Natural killer cell treated with Interleukin-12 subunit alpha and Interleukin-12 subunit beta and Interleukin-15 and Interleukin-18, amount 100 ng/mL, for 72 hours (primary cell): ENCODE measurements around the gene MPDU1. TPM values are rescaled to one million over a fixed set of nuclear protein-coding genes. Genes with fewer than 3 reads are reported as not detected.

ENCODE experiments used
- ATAC-seq, 2 donors: fragments of 150-1000 bp; cut with Tn5 transposase in 1 of 2; sonication (Bioruptor Pico), chemical (Tn5 transposase) in 1 of 2; 2 replicates each; pipeline ENCODE4 v1.10.0; 2021
- DNase-seq: peaks from one replicate; pipeline ENCODE4 v3.0.0; 2022; ENCODE audit warnings: low spot score
- H3K27ac Mint-ChIP-seq, 2 donors: 1 replicate in 1 of 2; 2 replicates in 1 of 2; pipeline ENCODE4 v1.8.0; 2022; ENCODE audit warnings: mixed read lengths in 2 of 2, mild to moderate bottlenecking in 1 of 2, moderate library complexity in 1 of 2
- H3K27me3 Mint-ChIP-seq, 2 donors: 1 replicate in 1 of 2; 2 replicates in 1 of 2; pipeline ENCODE4 v1.8.0; 2022; ENCODE audit warnings: mixed read lengths in 2 of 2
- H3K36me3 Mint-ChIP-seq: one replicate; pipeline ENCODE4 v1.8.0; 2022; ENCODE audit warnings: mixed read lengths
- H3K4me1 Mint-ChIP-seq, 2 donors: 1 replicate in 1 of 2; 2 replicates in 1 of 2; pipeline ENCODE4 v1.8.0; 2022; ENCODE audit warnings: low read depth in 2 of 2, mixed read lengths in 2 of 2, mild to moderate bottlenecking in 1 of 2
- H3K4me3 Mint-ChIP-seq: one replicate; pipeline ENCODE4 v1.8.0; 2022; ENCODE audit warnings: mixed read lengths
- H3K9me3 Mint-ChIP-seq: 2 replicates; pipeline ENCODE4 v1.8.0; 2022; ENCODE audit warnings: mixed read lengths
- total RNA-seq, 2 donors: library from RNA; stranded (reverse); gene quantifications; one replicate each; pipeline ENCODE4 v1.2.3, GENCODE V29; 2022

Gene MPDU1
- total RNA-seq, 2 donors from 2014 or later, result 82.7 to 95.5 TPM

GRCh38 chr17:7570351-7570750 is 13.3 kb upstream of the MPDU1 start:
- ATAC-seq, result no peak
- Mint-ChIP-seq H3K4me3 (peak overlapping the region; percentile 90), H3K27me3 (no peaks in the 10 kb centered on the region), H3K36me3 (peaks cover 31% of the 10 kb centered on the region), H3K9me3 (no peaks in the 10 kb centered on the region), H3K4me1 (peaks cover 43 to 46% of the 10 kb centered on the region in 2 donors), H3K27ac (peak overlapping the region; percentile 96 to 99)
- DNase-seq, result no peak

- ATAC-seq (no peak), DNase-seq (no peak)
- Mint-ChIP-seq H3K4me3 (peak overlapping the region; percentile 90), H3K27me3 (no peaks in the 10 kb centered on the region), H3K36me3 (peaks cover 43% of the 10 kb centered on the region), H3K27ac (peak overlapping the region; percentile 96 to 99), H3K4me1 (peaks cover 61 to 64% of the 10 kb centered on the region in 2 donors), H3K9me3 (no peaks in the 10 kb centered on the region)
Measured at GRCh38 chr17:7572338-7572587, 11.4 kb upstream of the MPDU1 start.

GRCh38 chr17:7572588-7573323 is 10.9 kb upstream of the MPDU1 start:
- Mint-ChIP-seq H3K4me1 (peaks cover 62 to 64% of the 10 kb centered on the region in 2 donors), H3K9me3 (no peaks in the 10 kb centered on the region), H3K27me3 (no peaks in the 10 kb centered on the region), H3K27ac (peak overlapping the region; percentile 96 to 99), H3K4me3 (peak overlapping the region; percentile 90), H3K36me3 (peaks cover 40% of the 10 kb centered on the region)
- DNase-seq, result peak; percentile 100
- peak; percentile 91 to 93 for ATAC-seq

GRCh38 chr17:7573324-7574080 is 10.2 kb upstream of the MPDU1 start:
- H3K27ac Mint-ChIP-seq, result peak overlapping the region; percentile 96 to 99
- H3K27me3 Mint-ChIP-seq, result no peaks in the 10 kb centered on the region
- peak; percentile 68 to 72 for ATAC-seq
- H3K36me3 Mint-ChIP-seq, result peaks cover 43% of the 10 kb centered on the region
- H3K4me3 Mint-ChIP-seq, result peak overlapping the region; percentile 90
- H3K4me1 Mint-ChIP-seq, result peaks cover 69% of the 10 kb centered on the region in 2 donors
- H3K9me3 Mint-ChIP-seq, result no peaks in the 10 kb centered on the region
- DNase-seq, result peak; percentile 94

GRCh38 chr17:7574176-7574953 is 9.3 kb upstream of the MPDU1 start:
- Mint-ChIP-seq H3K27ac (peak overlapping the region; percentile 96 to 99), H3K36me3 (peaks cover 47% of the 10 kb centered on the region), H3K4me1 (peaks cover 75 to 78% of the 10 kb centered on the region in 2 donors), H3K9me3 (no peaks in the 10 kb centered on the region), H3K27me3 (no peaks in the 10 kb centered on the region), H3K4me3 (peak overlapping the region; percentile 90)
- ATAC-seq (no peak), DNase-seq (no peak)

GRCh38 chr17:7575481-7575883 is 8.2 kb upstream of the MPDU1 start:
- no peak for ATAC-seq
- Mint-ChIP-seq H3K4me1 (peaks cover 82 to 85% of the 10 kb centered on the region in 2 donors), H3K9me3 (no peaks in the 10 kb centered on the region), H3K4me3 (peak overlapping the region; percentile 90), H3K27me3 (no peaks in the 10 kb centered on the region), H3K36me3 (peaks cover 55% of the 10 kb centered on the region), H3K27ac (peak overlapping the region; percentile 96 to 99)
- no peak for DNase-seq

GRCh38 chr17:7575959-7576358 is 7.7 kb upstream of the MPDU1 start:
- H3K9me3 Mint-ChIP-seq, result no peaks in the 10 kb centered on the region
- H3K4me1 Mint-ChIP-seq, result peaks cover 84 to 85% of the 10 kb centered on the region in 2 donors
- DNase-seq, result no peak
- no peak for ATAC-seq
- H3K4me3 Mint-ChIP-seq, result peak overlapping the region; percentile 90
- peak overlapping the region; percentile 96 to 99 for H3K27ac Mint-ChIP-seq
- peaks cover 51% of the 10 kb centered on the region for H3K36me3 Mint-ChIP-seq
- no peaks in the 10 kb centered on the region for H3K27me3 Mint-ChIP-seq

GRCh38 chr17:7576432-7576937 is 7.2 kb upstream of the MPDU1 start:
- peaks cover 82 to 85% of the 10 kb centered on the region in 2 donors for H3K4me1 Mint-ChIP-seq
- DNase-seq, result no peak
- no peak for ATAC-seq

GRCh38 chr17:7577327-7578199 is 6.1 kb upstream of the MPDU1 start:
- Mint-ChIP-seq H3K27me3 (no peaks in the 10 kb centered on the region), H3K27ac (peak overlapping the region; percentile 96 to 99)
- no peak for DNase-seq

More at GRCh38 chr17:7576432-7576937, 7.2 kb upstream of the MPDU1 start:
- Mint-ChIP-seq H3K27me3 (no peaks in the 10 kb centered on the region), H3K9me3 (no peaks in the 10 kb centered on the region), H3K36me3 (peaks cover 48% of the 10 kb centered on the region), H3K4me3 (peak overlapping the region; percentile 90), H3K27ac (peak overlapping the region; percentile 96 to 99)

GRCh38 chr17:7579001-7579833 is 4.4 kb upstream of the MPDU1 start, which contains the start of gene CD68:
Gene CD68 (plus strand): TSS chr17:7579638. CDS start chr17:7579678, 40 bp downstream.
- Mint-ChIP-seq H3K4me3 (peak within 1 kb of the TSS; percentile 79), H3K27me3 (no peaks in the 10 kb centered on the region), H3K36me3 (peaks cover 42% of the 10 kb centered on the region), H3K27ac (peak within 1 kb of the TSS; percentile 96 to 99), H3K4me1 (peaks cover 72 to 87% of the 10 kb centered on the region in 2 donors), H3K9me3 (no peaks in the 10 kb centered on the region)
- DNase-seq, result peak; percentile 88
- peak; percentile 81 to 82 for ATAC-seq

More at GRCh38 chr17:7577327-7578199, 6.1 kb upstream of the MPDU1 start:
- Mint-ChIP-seq H3K4me1 (peaks cover 76 to 87% of the 10 kb centered on the region in 2 donors), H3K36me3 (peaks cover 46% of the 10 kb centered on the region), H3K9me3 (no peaks in the 10 kb centered on the region), H3K4me3 (peak overlapping the region; percentile 90)
- no peak for ATAC-seq

GRCh38 chr17:7579834-7580603 is 3.6 kb upstream of the MPDU1 start:
- Mint-ChIP-seq H3K4me3 (peak overlapping the region; percentile 79), H3K27me3 (no peaks in the 10 kb centered on the region), H3K36me3 (peaks cover 34% of the 10 kb centered on the region), H3K27ac (peak overlapping the region; percentile 96 to 99), H3K9me3 (no peaks in the 10 kb centered on the region), H3K4me1 (peaks cover 72 to 85% of the 10 kb centered on the region in 2 donors)
- ATAC-seq (no peak), DNase-seq (no peak)
